SJSA1 (cell line): Measurements from ENCODE around the gene DLG2. TPM values are rescaled to one million over a fixed set of nuclear protein-coding genes. Genes with fewer than 3 reads are reported as not detected.

Experiments used
- DNase-seq, 2 experiments: peaks; one replicate each; pipeline ENCODE4 v3.0.0-alpha.2; 2015 to 2020; ENCODE audit warnings: low spot score in 2 of 2, low read depth in 1 of 2
- H3K27ac ChIP-seq: fragments of 250-450 bp; sonication (Bioruptor Pico); 2 replicates; pipeline ENCODE4 v1.5.1; 2020; ENCODE audit warnings: mild to moderate bottlenecking, moderate library complexity
- H3K27me3 ChIP-seq: fragments of 250-450 bp; sonication (Bioruptor Pico); replicated peaks from 2 replicates; pipeline ENCODE4 v1.5.1; 2020; ENCODE audit warnings: mild to moderate bottlenecking, moderate library complexity
- H3K36me3 ChIP-seq: fragments of 250-450 bp; sonication (Bioruptor Pico); 2 replicates; pipeline ENCODE4 v1.5.1; 2020; ENCODE audit warnings: mild to moderate bottlenecking
- H3K4me1 ChIP-seq: fragments of 250-450 bp; sonication (Bioruptor Pico); replicated peaks from 2 replicates; pipeline ENCODE4 v1.6.1; 2021; ENCODE audit warnings: mild to moderate bottlenecking
- H3K4me3 ChIP-seq: fragments of 250-450 bp; sonication (Bioruptor Pico); 2 replicates; pipeline ENCODE4 v1.5.1; 2020; ENCODE audit warnings: mild to moderate bottlenecking
- H3K9me3 ChIP-seq: fragments of 250-450 bp; sonication (Bioruptor Pico); replicated peaks from 2 replicates; pipeline ENCODE4 v1.5.1; 2020; ENCODE audit warnings: mild to moderate bottlenecking
- total RNA-seq: library from RNA; depleted of rRNA; stranded (reverse); fragments of >200 nt; shearing (Covaris generic); gene quantifications from 2 replicates; pipeline ENCODE4 v1.2.3, GENCODE V29; 2014

Gene DLG2
- total RNA-seq, 1 experiment from 2014 or later, result 0.13 TPM

DNA sequence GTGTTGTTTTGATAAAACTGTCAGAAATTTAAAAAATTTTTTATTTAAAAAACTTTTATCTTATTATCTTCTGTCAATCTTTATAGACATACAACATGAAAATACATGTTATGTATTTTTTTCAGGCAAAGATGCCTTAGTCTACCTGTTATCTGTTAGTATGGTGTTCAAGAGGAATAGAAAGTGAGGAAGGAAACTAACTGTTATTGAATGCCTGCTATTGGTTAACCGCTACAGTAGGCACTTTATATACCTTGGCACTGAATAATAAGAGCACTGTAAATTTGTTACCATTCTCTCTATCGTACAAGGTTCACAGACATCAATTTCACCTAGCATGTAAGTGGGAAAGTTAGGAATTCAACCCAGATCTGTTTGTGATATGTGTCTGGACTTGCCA, 2068.9 kb downstream of the DLG2 start:
- Histone ChIP-seq H3K27ac (no peak overlapping the region), H3K36me3 (no peaks in the 10 kb centered on the region), H3K4me1 (no peaks in the 10 kb centered on the region), H3K9me3 (no peaks in the 10 kb centered on the region), H3K27me3 (no peaks in the 10 kb centered on the region), H3K4me3 (no peak overlapping the region)
- DNase-seq, result no peak

- H3K9me3 ChIP-seq, result no peaks in the 10 kb centered on the region
These were observed 2069.5 kb downstream of the DLG2 start for GRCh38 chr11:83557653-83558052.

DNA sequence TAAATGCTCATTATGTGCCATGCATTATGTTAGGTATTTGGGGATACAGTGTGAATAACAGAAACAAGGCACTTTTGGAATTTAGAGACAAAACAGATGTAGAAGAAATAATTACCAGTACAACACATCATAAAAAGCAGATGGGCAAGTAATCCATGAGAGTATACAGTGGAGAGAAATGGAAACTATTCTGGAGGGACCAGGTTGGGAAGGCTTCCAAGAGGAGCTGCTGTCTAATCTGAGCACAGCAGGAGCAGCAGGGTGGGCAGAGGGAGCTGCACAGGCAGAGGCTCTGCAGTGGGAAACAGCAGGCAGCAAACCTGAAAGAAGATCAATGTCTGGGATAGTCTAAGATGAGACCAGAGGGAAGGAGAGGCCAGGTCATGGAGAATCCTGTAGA, 2072.3 kb downstream of the DLG2 start:
- no peaks in the 10 kb centered on the region for H3K9me3 ChIP-seq
- no peak overlapping the region for H3K27ac ChIP-seq

More at GRCh38 chr11:83557653-83558052, 2069.5 kb downstream of the DLG2 start:
- no peak for DNase-seq
- Histone ChIP-seq H3K4me3 (no peak overlapping the region), H3K4me1 (no peaks in the 10 kb centered on the region), H3K27me3 (no peaks in the 10 kb centered on the region), H3K36me3 (no peaks in the 10 kb centered on the region), H3K27ac (no peak overlapping the region)

DNA sequence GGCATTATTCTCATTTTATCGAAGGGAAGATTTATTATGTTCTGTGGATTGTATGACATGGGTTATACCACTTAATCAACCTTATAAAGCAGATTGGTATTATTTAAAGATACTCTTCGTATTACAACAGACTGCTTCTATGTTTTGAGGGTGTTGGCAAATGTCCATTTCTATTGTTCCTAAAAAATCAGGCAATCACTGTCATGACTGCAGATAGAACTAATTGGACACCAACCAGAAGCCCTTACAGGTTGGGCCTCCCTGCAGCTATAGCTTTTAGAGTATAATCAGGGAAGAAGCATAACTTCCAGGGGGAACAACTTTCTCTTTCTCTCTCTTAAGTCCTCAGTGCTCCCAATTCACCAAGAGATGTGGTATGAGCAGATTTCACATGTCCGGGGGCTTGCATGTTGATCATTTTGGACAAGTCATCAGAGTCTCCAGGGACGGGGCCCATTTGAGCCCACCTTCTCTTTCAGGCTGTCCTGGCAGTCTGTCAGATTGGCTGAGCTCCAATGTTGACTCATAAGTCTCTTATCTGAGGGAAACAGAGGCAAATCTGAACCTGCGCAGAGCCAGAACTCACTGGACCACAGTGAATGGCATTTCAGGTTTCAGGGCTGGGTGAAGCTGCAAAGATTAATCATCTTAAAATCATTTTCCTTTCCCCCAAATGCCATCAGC, 2077.0 kb downstream of the DLG2 start:
- Histone ChIP-seq H3K4me3 (no peak overlapping the region), H3K27ac (no peak overlapping the region), H3K9me3 (no peaks in the 10 kb centered on the region), H3K27me3 (no peaks in the 10 kb centered on the region), H3K4me1 (no peaks in the 10 kb centered on the region), H3K36me3 (no peaks in the 10 kb centered on the region)
- no peak for DNase-seq

More for the DNA sequence above, 2072.3 kb downstream of the DLG2 start:
- no peak overlapping the region for H3K4me3 ChIP-seq
- no peaks in the 10 kb centered on the region for H3K27me3 ChIP-seq
- no peaks in the 10 kb centered on the region for H3K4me1 ChIP-seq
- H3K36me3 ChIP-seq, result no peaks in the 10 kb centered on the region
- no peak for DNase-seq

- H3K4me3 ChIP-seq, result no peak overlapping the region
- H3K4me1 ChIP-seq, result no peaks in the 10 kb centered on the region
- H3K9me3 ChIP-seq, result no peaks in the 10 kb centered on the region
- H3K27me3 ChIP-seq, result no peaks in the 10 kb centered on the region
- no peak overlapping the region for H3K27ac ChIP-seq
- no peak for DNase-seq
- no peaks in the 10 kb centered on the region for H3K36me3 ChIP-seq
These were observed 2080.8 kb downstream of the DLG2 start for GRCh38 chr11:83546368-83546767.

DNA sequence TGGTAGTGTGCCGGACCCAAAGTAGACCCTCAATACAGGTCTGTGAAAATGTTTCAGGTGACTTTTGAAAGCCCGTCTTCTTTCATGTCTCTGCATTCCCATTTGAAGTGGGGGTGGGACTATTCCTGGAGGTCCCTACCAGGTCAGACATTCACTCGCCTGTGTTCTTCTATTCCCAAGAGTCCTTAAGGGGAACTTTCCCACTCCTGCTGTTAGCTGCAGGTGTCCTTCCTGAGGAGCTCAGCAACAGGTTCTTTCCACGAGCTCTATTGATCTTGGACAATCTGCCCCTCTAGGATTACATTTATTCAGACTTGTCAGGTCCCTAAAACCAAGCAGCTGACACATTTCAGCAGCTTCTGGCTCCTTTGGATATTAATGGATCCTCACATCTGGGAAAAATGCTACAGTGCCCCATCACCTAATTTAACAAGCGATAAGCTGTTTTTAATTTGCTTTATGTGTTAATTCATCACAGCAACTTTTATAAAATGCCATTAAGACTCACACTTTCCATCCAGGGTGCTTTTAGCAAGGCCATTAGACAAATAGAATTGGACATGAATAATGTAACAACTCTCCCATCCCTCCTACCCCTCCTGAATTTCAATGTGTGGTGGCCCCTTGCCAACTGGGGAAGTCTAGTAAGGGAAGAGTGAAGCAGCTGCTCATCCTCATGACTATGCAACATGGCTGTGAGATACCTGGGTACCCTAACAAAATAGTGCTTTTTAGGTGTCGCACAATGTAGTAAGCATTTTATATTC, 2081.5 kb downstream of the DLG2 start:
- no peaks in the 10 kb centered on the region for H3K9me3 ChIP-seq
- no peak for DNase-seq
- no peaks in the 10 kb centered on the region for H3K36me3 ChIP-seq
- no peaks in the 10 kb centered on the region for H3K27me3 ChIP-seq
- no peak overlapping the region for H3K27ac ChIP-seq
- no peak overlapping the region for H3K4me3 ChIP-seq
- H3K4me1 ChIP-seq, result no peaks in the 10 kb centered on the region

- no peak for DNase-seq
- H3K36me3 ChIP-seq, result no peaks in the 10 kb centered on the region
- H3K27ac ChIP-seq, result no peak overlapping the region
- H3K4me3 ChIP-seq, result no peak overlapping the region
- no peaks in the 10 kb centered on the region for H3K4me1 ChIP-seq
- H3K27me3 ChIP-seq, result no peaks in the 10 kb centered on the region
- no peaks in the 10 kb centered on the region for H3K9me3 ChIP-seq
These were observed 2082.3 kb downstream of the DLG2 start for GRCh38 chr11:83544846-83545245.

DNA sequence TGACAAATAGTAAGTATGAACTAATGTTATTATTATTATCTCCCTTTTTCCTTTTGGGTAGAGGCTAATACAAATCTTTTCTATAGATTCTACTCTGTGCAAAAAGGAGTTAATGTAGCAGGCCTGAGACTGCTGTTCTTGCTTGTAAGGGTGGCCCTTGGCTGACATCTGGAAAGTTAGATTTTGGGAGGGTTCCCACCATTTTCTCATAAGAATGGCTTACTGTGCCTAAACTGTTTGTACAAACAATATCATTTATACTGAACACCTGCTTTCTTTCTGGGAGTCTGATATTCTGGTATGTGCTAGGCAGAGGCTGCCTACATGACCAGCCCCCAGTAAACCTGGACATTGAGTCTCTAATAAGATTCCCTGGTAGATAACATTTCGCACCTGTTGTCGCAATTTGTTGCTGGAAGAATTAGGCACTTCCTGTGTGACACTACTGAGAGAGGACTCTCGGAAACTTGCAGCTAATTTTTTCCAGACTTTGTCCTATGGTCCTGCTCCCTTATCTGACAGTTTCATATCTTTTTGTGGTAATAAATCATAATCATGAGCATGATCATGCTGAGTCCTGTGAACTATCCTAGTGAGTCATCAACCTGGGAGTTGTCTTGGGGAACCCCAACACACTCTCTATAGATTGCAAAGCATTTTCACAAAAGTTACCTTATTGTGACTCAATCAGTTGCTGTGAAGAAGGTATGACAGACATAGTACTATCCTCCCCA, 2083.3 kb downstream of the DLG2 start:
- H3K27ac ChIP-seq, result no peak overlapping the region
- H3K27me3 ChIP-seq, result no peaks in the 10 kb centered on the region
- DNase-seq, result no peak
- H3K36me3 ChIP-seq, result no peaks in the 10 kb centered on the region
- H3K4me3 ChIP-seq, result no peak overlapping the region
- no peaks in the 10 kb centered on the region for H3K9me3 ChIP-seq
- no peaks in the 10 kb centered on the region for H3K4me1 ChIP-seq

DNA sequence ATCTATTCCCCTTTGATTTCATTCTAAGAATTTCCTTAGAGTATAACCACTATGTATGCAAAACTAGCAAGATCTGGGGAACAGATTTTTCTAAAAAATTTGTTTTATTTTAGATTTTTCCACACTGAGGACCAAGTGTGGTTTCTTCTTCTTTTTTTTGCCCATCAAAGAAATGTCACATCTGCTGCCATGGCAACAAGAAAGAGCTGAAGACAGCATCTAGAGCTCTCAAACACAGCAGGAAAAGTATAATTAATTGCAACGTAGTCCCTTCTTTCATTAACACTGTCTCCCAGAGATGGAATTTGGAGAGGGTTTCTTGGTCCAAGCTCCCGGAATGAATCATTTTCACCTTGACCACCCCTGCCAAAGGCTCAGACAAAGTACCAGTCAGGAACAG, 2084.3 kb downstream of the DLG2 start:
- Histone ChIP-seq H3K27ac (no peak overlapping the region), H3K4me1 (no peaks in the 10 kb centered on the region), H3K9me3 (no peaks in the 10 kb centered on the region), H3K36me3 (no peaks in the 10 kb centered on the region), H3K4me3 (no peak overlapping the region), H3K27me3 (no peaks in the 10 kb centered on the region)
- DNase-seq, result no peak

GRCh38 chr11:83540728-83541127, 2086.4 kb downstream of the DLG2 start:
- DNase-seq, result no peak
- Histone ChIP-seq H3K9me3 (no peaks in the 10 kb centered on the region), H3K4me3 (no peak overlapping the region), H3K4me1 (no peaks in the 10 kb centered on the region), H3K27me3 (no peaks in the 10 kb centered on the region), H3K36me3 (no peaks in the 10 kb centered on the region), H3K27ac (no peak overlapping the region)

- no peaks in the 10 kb centered on the region for H3K4me1 ChIP-seq
- no peak overlapping the region for H3K27ac ChIP-seq
- H3K4me3 ChIP-seq, result no peak overlapping the region
- H3K9me3 ChIP-seq, result no peaks in the 10 kb centered on the region
- H3K27me3 ChIP-seq, result no peaks in the 10 kb centered on the region
- no peaks in the 10 kb centered on the region for H3K36me3 ChIP-seq
- no peak for DNase-seq
These were observed 2086.9 kb downstream of the DLG2 start for GRCh38 chr11:83540112-83540675.

DNA sequence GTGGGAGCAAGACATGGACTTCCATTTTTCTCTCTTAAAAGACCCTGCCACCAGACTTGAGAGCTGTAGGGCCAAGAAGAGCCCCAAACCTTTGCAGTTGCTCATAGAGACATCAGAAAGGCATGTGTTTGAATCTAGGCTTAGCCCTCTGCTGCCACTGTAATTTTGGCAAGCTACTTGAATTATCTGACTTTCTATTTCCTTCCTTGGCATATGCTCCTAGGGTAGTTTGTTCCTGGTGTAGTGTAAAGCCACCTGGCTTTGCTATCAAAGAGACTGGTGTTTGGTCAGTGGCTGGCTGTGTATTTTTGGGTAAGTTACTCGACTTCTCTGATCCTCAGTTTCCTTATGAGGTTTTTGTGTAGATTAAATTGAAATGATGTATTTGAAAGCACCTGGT, 2088.9 kb downstream of the DLG2 start:
- no peak for DNase-seq

GRCh38 chr11:83537131-83537610, 2090.0 kb downstream of the DLG2 start:
- no peak for DNase-seq

More for the DNA sequence above, 2088.9 kb downstream of the DLG2 start:
- Histone ChIP-seq H3K27me3 (no peaks in the 10 kb centered on the region), H3K36me3 (no peaks in the 10 kb centered on the region), H3K4me3 (no peak overlapping the region), H3K9me3 (no peaks in the 10 kb centered on the region), H3K27ac (no peak overlapping the region), H3K4me1 (no peaks in the 10 kb centered on the region)

More at GRCh38 chr11:83537131-83537610, 2090.0 kb downstream of the DLG2 start:
- Histone ChIP-seq H3K9me3 (no peaks in the 10 kb centered on the region), H3K4me1 (no peaks in the 10 kb centered on the region), H3K27me3 (no peaks in the 10 kb centered on the region), H3K36me3 (no peaks in the 10 kb centered on the region), H3K27ac (no peak overlapping the region), H3K4me3 (no peak overlapping the region)
